ENCODE data around the gene MPP7. TPM values are rescaled to one million over a fixed set of nuclear protein-coding genes. Genes with fewer than 3 reads are reported as not detected.

MPP7 gene
- total and polyA plus RNA-seq, 2 of the 8 experiments (the other 6 are each of a cell fraction or from before 2014, with no cell fraction given) = 1.9 to 9.3 TPM

- TF ChIP-seq RBBP5 (IDR thresholded peaks at IDR 0.05; ENCODE audit: borderline replicate concordance, low read depth, low read length) = no peak
- no peak for TF ChIP-seq TBP (IDR thresholded peaks at IDR 0.05; ENCODE audit: low read depth, low read length)
- TF ChIP-seq SP2 (IDR thresholded peaks at IDR 0.05; ENCODE audit: low read length) = no peak
- TF ChIP-seq SP1 (IDR thresholded peaks at IDR 0.05; ENCODE audit: low read depth, low read length) = no peak
- no peak for TF ChIP-seq RXRA (IDR thresholded peaks at IDR 0.05; ENCODE audit: insufficient read depth, low read depth, low read length)
- TF ChIP-seq SRF (IDR thresholded peaks at IDR 0.05; ENCODE audit: low read depth, low read length) = no peak
- TF ChIP-seq FOSL1 (IDR thresholded peaks at IDR 0.05; ENCODE audit: insufficient read depth, low read depth, low read length) = no peak
- TF ChIP-seq BCL11A (IDR thresholded peaks at IDR 0.05; ENCODE audit: low read depth in 2 of 2, low read length in 2 of 2) = no peak
- TF ChIP-seq SIN3A (conservative IDR thresholded peaks at IDR 0.05 in 1 of 2, IDR thresholded peaks at IDR 0.05 in 1 of 2; ENCODE audit: low read depth in 1 of 2, low read length in 2 of 2) = no peak
Measured at GRCh38 chr10:28266449-28267224, 36.2 kb downstream of the MPP7 start (continued).

Data from H1 (cell line).